HepG2 (cell line): ENCODE data around the gene RBCK1. TPM values are rescaled to one million over a fixed set of nuclear protein-coding genes. Genes with fewer than 3 reads are reported as not detected.

Source experiments
- AHR ChIP-seq: IDR thresholded peaks from 2 replicates; pipeline ENCODE4 v1.6.1; 2018; ENCODE audit warnings: missing genetic modification reagents, missing compliant biosample characterization
- CAMTA2 ChIP-seq: sonication (generic); formaldehyde crosslinking; IDR thresholded peaks from 2 replicates; pipeline ENCODE4 v1.4.0; 2020; ENCODE audit warnings: mild to moderate bottlenecking, missing genetic modification reagents, borderline replicate concordance
- CREM ChIP-seq, 2 experiments: sonication (generic) in 1 of 2; formaldehyde crosslinking in 1 of 2; IDR thresholded peaks; 2 replicates each; pipeline versions ENCODE4 v1.4.0 to v1.6.1; 2016 to 2020; ENCODE audit warnings: antibody characterized with exemption in 1 of 2, mild to moderate bottlenecking in 1 of 2, missing genetic modification reagents in 1 of 2
- MAF1 ChIP-seq: sonication (generic); formaldehyde crosslinking; IDR thresholded peaks from 2 replicates; pipeline ENCODE4 v1.5.0; 2020; ENCODE audit warnings: missing genetic modification reagents, borderline replicate concordance
- MAFG ChIP-seq: sonication (generic); formaldehyde crosslinking; IDR thresholded peaks from 2 replicates; pipeline ENCODE4 v1.5.1; 2020; ENCODE audit warnings: mild to moderate bottlenecking, missing genetic modification reagents
- MAFK ChIP-seq, 2 experiments: IDR thresholded peaks in 1 of 2; conservative IDR thresholded peaks in 1 of 2; 2 replicates each; pipeline ENCODE4 v1.6.1; 2011; ENCODE audit warnings: improper control_type of control experiment in 2 of 2, low read length in 2 of 2
- NR2F1 ChIP-seq, 2 experiments: fragments of 450-650 bp in 1 of 2; formaldehyde crosslinking in 1 of 2; IDR thresholded peaks; 2 replicates each; pipeline versions ENCODE4 v1.5.0 to v1.6.1; 2016 to 2020; ENCODE audit warnings: mild to moderate bottlenecking in 1 of 2, missing compliant biosample characterization in 1 of 2, missing genetic modification reagents in 1 of 2, moderate library complexity in 1 of 2
- TAF15 ChIP-seq: fragments of 200-400 bp; formaldehyde crosslinking; IDR thresholded peaks from one replicate; pipeline ENCODE4 v1.6.1; 2018; ENCODE audit warnings: mild to moderate bottlenecking, low read depth, low read length; ENCODE audit not compliant: poor library complexity, severe bottlenecking
- ZBTB7A ChIP-seq: sonication (generic); formaldehyde crosslinking; IDR thresholded peaks from 2 replicates; pipeline ENCODE4 v1.8.0; 2022; ENCODE audit warnings: mild to moderate bottlenecking, missing genetic modification reagents
- ZNF121 ChIP-seq: sonication (generic); formaldehyde crosslinking; IDR thresholded peaks from 2 replicates; pipeline ENCODE4 v1.5.0; 2020; ENCODE audit warnings: mild to moderate bottlenecking, missing genetic modification reagents
- ZNF224 ChIP-seq: sonication (generic); formaldehyde crosslinking; IDR thresholded peaks from 2 replicates; pipeline ENCODE4 v1.5.0; 2020; ENCODE audit warnings: mild to moderate bottlenecking, missing genetic modification reagents
- ZSCAN12 ChIP-seq: sonication (generic); formaldehyde crosslinking; IDR thresholded peaks from 2 replicates; pipeline ENCODE4 v1.9.0; 2021; ENCODE audit warnings: mild to moderate bottlenecking, missing genetic modification reagents
- polyA plus RNA-seq, 8 experiments: library from polyadenylated mRNA; depleted of rRNA in 3 of 8; stranded (reverse) in 7 of 8; unstranded in 1 of 8; fragments of >200 nt; fragmentation: Illumina TruSeq in 4 of 8; extraction: Trizol in 4 of 8; gene quantifications; 2 replicates each; pipeline versions ENCODE4 v1.2.1 to v1.2.3, GENCODE V29; 2011 to 2016; ENCODE audit warnings: low read depth in 4 of 8, missing spikeins in 1 of 8, mixed read lengths in 1 of 8; ENCODE audit not compliant: insufficient read depth in 1 of 8
- total RNA-seq, 5 experiments: library from RNA; depleted of rRNA; stranded (reverse); fragments of >200 nt; fragmentation: Illumina TruSeq; extraction: Trizol; gene quantifications; 2 replicates each; pipeline ENCODE4 v1.2.3, GENCODE V29; 2016; ENCODE audit warnings: low read depth in 1 of 5
- TF ChIP-seq, protein P1 (sequence below): sonication (generic); formaldehyde crosslinking; IDR thresholded peaks from 2 replicates; pipeline ENCODE4 v1.8.0; 2022; ENCODE audit warnings: mild to moderate bottlenecking, missing genetic modification reagents, moderate library complexity
- TF ChIP-seq, protein P2 (sequence below): IDR thresholded peaks from 2 replicates; pipeline ENCODE4 v1.6.1; 2016; ENCODE audit warnings: low read depth, control low read depth
- TF ChIP-seq, protein P3 (sequence below): sonication (generic); formaldehyde crosslinking; IDR thresholded peaks from 2 replicates; pipeline ENCODE4 v1.4.0; 2020; ENCODE audit warnings: mild to moderate bottlenecking, low read depth, missing genetic modification reagents
- TF ChIP-seq, protein P4 (sequence below): sonication (generic); formaldehyde crosslinking; IDR thresholded peaks from 2 replicates; pipeline ENCODE4 v1.4.0; 2020; ENCODE audit warnings: missing genetic modification reagents

Gene RBCK1
- total and polyA plus RNA-seq, 2 of the 13 experiments (the other 11 are each of a cell fraction or from before 2014, with no cell fraction given) = 149 to 215 TPM

DNA sequence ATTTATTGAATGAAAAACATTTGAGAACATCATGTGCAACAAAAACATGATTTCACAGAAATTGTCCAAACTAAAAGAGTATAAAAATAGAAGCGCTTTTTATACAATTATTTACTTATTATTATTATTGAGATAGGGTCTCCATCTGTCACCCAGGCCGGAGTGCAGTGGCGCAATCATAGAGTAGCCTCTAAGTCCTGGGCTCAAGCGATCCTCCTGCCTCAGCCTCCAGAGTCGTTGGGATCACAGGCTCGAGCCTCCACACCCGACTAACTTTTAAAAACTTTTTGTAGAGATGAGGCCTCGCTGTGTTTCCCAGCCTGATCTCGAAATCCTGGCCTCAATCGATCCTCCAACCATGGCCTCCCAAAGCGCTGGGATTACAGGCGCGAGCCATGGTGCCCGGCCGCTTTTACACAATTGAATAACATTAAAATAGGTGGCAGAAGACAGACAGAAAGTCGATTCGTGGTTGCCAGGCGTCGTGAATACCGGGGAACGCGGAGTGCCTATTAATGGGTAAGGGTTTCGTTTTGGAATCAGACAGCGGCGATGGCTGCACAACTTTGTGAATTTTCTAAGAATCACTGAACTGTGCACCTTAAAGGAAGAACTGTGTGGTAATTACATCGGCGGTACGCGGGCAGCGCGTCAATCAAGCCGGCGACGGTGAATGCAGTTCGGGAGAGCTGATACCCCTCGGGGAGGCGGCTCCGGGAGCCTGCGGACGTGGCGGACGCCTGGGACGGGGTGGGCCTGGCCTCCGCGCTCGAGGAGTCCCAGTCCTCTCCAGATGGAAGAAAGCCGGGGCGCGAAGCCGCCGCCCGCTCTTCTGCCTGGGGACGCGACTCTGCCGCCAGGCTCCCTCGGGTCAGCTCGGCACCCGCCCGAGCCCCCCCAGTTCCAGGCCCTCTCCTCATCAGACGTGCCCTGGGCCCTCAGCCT is 53.4 kb downstream of the RBCK1 start (continued):
- 0 out of 4 replicates have a peak, but pooled peaks of 1 of the 2 experiments have one; percentile 30 for TF ChIP-seq NR2F1 (CRISPR knock-in tag; IDR thresholded peaks at IDR 0.05)
- 0 out of 2 replicates have a peak, but pooled peaks have one; percentile 25 for TF ChIP-seq MAFG (CRISPR knock-in tag)
- TF ChIP-seq, protein P1, sequence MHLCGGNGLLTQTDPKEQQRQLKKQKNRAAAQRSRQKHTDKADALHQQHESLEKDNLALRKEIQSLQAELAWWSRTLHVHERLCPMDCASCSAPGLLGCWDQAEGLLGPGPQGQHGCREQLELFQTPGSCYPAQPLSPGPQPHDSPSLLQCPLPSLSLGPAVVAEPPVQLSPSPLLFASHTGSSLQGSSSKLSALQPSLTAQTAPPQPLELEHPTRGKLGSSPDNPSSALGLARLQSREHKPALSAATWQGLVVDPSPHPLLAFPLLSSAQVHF (CRISPR knock-in tag) = peak; percentile 35; the same call in 1 of the 2 replicates
- TF ChIP-seq, protein P2, sequence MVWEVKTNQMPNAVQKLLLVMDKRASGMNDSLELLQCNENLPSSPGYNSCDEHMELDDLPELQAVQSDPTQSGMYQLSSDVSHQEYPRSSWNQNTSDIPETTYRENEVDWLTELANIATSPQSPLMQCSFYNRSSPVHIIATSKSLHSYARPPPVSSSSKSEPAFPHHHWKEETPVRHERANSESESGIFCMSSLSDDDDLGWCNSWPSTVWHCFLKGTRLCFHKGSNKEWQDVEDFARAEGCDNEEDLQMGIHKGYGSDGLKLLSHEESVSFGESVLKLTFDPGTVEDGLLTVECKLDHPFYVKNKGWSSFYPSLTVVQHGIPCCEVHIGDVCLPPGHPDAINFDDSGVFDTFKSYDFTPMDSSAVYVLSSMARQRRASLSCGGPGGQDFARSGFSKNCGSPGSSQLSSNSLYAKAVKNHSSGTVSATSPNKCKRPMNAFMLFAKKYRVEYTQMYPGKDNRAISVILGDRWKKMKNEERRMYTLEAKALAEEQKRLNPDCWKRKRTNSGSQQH (CRISPR knock-in tag) = no peak; the same call in 1 of the 2 replicates
- no peak for TF ChIP-seq MAFK (conservative IDR thresholded peaks at IDR 0.05 in 1 of 2, IDR thresholded peaks at IDR 0.05 in 1 of 2; ENCODE audit: low read length in 2 of 2)
- no peak; the same call in 1 of the 2 replicates for TF ChIP-seq ZSCAN12
- no peak for TF ChIP-seq CREM (IDR thresholded peaks at IDR 0.05)
- TF ChIP-seq CREM (CRISPR knock-in tag; IDR thresholded peaks at IDR 0.05) = no peak
- peak; percentile 56; the same call in 1 of the 2 replicates for TF ChIP-seq ZBTB7A
- peak; percentile 61; the same call in 1 of the 2 replicates for TF ChIP-seq AHR
- TF ChIP-seq ZNF224 (CRISPR knock-in tag) = peak; percentile 90
- TF ChIP-seq, protein P3, sequence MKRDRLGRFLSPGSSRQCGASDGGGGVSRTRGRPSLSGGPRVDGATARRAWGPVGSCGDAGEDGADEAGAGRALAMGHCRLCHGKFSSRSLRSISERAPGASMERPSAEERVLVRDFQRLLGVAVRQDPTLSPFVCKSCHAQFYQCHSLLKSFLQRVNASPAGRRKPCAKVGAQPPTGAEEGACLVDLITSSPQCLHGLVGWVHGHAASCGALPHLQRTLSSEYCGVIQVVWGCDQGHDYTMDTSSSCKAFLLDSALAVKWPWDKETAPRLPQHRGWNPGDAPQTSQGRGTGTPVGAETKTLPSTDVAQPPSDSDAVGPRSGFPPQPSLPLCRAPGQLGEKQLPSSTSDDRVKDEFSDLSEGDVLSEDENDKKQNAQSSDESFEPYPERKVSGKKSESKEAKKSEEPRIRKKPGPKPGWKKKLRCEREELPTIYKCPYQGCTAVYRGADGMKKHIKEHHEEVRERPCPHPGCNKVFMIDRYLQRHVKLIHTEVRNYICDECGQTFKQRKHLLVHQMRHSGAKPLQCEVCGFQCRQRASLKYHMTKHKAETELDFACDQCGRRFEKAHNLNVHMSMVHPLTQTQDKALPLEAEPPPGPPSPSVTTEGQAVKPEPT (CRISPR knock-in tag) = no peak
- TF ChIP-seq, protein P4, sequence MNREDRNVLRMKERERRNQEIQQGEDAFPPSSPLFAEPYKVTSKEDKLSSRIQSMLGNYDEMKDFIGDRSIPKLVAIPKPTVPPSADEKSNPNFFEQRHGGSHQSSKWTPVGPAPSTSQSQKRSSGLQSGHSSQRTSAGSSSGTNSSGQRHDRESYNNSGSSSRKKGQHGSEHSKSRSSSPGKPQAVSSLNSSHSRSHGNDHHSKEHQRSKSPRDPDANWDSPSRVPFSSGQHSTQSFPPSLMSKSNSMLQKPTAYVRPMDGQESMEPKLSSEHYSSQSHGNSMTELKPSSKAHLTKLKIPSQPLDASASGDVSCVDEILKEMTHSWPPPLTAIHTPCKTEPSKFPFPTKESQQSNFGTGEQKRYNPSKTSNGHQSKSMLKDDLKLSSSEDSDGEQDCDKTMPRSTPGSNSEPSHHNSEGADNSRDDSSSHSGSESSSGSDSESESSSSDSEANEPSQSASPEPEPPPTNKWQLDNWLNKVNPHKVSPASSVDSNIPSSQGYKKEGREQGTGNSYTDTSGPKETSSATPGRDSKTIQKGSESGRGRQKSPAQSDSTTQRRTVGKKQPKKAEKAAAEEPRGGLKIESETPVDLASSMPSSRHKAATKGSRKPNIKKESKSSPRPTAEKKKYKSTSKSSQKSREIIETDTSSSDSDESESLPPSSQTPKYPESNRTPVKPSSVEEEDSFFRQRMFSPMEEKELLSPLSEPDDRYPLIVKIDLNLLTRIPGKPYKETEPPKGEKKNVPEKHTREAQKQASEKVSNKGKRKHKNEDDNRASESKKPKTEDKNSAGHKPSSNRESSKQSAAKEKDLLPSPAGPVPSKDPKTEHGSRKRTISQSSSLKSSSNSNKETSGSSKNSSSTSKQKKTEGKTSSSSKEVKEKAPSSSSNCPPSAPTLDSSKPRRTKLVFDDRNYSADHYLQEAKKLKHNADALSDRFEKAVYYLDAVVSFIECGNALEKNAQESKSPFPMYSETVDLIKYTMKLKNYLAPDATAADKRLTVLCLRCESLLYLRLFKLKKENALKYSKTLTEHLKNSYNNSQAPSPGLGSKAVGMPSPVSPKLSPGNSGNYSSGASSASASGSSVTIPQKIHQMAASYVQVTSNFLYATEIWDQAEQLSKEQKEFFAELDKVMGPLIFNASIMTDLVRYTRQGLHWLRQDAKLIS (CRISPR knock-in tag) = no peak
- no peak for TF ChIP-seq MAF1 (CRISPR knock-in tag)
- peak; percentile 54 for TF ChIP-seq TAF15
- peak; percentile 89 for TF ChIP-seq CAMTA2 (CRISPR knock-in tag)
- peak; percentile 39; the same call in 1 of the 2 replicates for TF ChIP-seq ZNF121 (CRISPR knock-in tag)
